Fibroblast of the aortic adventitia (primary cell): Measurements from ENCODE around the gene LRMDA. TPM values are rescaled to one million over a fixed set of nuclear protein-coding genes. Genes with fewer than 3 reads are reported as not detected.

ENCODE experiments used
- DNase-seq: peaks from one replicate; pipeline ENCODE4 v3.0.0-alpha.2; 2010; ENCODE audit warnings: low read depth
- H3K4me3 ChIP-seq: 2 replicates; pipeline ENCODE4 v1.5.1; 2011; ENCODE audit warnings: low read depth, mild to moderate bottlenecking, control low read depth, low read length, moderate library complexity
- total RNA-seq: library from RNA; depleted of rRNA; stranded (reverse); fragments of >200 nt; gene quantifications from 2 replicates; pipeline ENCODE4 v1.2.3, GENCODE V29; 2012; ENCODE audit warnings: low replicate concordance
- TF ChIP-seq, protein P1 (sequence below): IDR thresholded peaks from 2 replicates; pipeline ENCODE4 v1.5.1; 2011; ENCODE audit warnings: mild to moderate bottlenecking, low read length, control low read depth, inconsistent platforms; ENCODE audit not compliant: insufficient read depth

The LRMDA gene
- total RNA-seq, 1 donor, result 6.3 TPM

DNA sequence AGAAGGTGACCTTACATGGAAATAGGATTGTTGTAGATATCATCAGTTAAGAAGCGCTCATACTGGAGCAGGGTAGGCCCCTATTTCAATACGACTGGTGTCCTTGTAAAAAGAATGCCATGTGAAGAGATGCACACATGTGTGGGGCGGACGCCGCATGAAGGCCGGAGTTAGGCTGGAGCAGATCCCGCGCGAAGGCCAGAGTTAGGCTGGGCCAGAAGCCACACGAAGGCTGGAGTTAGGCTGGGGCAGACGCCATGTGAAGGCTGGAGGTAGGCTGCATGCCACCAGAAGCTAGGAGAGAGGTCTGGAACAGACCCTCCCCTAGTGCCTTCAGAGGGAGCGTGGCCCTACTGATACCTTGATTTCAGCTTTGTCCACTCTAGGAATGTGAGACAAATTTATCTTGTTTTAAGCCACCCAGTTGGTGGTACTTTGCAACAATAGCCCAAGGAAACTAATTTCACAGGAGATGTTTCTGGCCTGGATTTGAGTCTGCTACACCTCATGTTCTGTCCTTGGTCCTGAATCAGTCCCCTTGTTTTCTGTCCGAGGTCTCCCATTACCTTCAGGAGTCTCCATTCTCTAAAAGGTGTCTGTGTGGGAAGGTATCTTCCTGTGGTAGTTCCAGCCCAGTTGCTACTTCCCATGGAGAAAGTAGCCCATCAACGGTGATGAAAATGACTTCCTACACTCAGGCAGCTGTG is 585.8 kb downstream of the LRMDA start:
- no peak for DNase-seq
- TF ChIP-seq, protein P1, sequence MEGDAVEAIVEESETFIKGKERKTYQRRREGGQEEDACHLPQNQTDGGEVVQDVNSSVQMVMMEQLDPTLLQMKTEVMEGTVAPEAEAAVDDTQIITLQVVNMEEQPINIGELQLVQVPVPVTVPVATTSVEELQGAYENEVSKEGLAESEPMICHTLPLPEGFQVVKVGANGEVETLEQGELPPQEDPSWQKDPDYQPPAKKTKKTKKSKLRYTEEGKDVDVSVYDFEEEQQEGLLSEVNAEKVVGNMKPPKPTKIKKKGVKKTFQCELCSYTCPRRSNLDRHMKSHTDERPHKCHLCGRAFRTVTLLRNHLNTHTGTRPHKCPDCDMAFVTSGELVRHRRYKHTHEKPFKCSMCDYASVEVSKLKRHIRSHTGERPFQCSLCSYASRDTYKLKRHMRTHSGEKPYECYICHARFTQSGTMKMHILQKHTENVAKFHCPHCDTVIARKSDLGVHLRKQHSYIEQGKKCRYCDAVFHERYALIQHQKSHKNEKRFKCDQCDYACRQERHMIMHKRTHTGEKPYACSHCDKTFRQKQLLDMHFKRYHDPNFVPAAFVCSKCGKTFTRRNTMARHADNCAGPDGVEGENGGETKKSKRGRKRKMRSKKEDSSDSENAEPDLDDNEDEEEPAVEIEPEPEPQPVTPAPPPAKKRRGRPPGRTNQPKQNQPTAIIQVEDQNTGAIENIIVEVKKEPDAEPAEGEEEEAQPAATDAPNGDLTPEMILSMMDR, result no peak

DNA sequence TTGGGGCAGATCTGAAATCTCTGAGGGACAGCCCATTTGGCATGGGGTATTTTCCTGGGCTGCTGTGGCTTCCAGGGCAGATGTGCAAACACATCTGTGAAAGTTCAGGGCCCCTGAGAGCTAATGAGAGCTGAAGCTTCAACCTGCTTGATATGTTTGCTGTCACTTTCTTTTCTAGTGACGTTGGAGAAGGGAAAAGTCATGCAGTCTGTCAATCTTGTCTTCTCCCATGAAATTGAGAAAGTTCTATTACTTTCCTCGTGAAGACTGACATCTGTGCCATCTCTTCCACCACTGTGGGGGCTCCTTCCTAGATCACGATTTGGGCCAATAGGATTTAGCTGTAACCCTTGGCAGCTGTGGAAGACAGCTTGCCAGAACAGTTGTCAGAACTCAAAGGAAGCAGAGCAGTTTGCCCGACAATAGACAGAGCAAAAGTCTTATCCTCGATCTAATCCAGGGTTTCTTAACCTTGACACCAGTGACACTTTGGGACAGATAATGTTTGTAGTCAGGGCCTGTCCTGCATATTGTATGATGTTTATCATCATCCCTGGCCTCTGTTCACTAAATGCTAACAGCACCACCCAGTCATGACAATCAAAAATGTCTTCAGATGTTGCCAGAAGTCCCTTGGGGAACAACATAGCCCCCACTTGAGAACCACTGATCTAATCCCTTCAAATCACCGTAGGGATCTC is 586.5 kb downstream of the LRMDA start:
- no peak overlapping the region for H3K4me3 ChIP-seq
- TF ChIP-seq, protein P1, result no peak
- no peak for DNase-seq

More for the DNA sequence above, 585.8 kb downstream of the LRMDA start:
- no peak overlapping the region for H3K4me3 ChIP-seq

DNA sequence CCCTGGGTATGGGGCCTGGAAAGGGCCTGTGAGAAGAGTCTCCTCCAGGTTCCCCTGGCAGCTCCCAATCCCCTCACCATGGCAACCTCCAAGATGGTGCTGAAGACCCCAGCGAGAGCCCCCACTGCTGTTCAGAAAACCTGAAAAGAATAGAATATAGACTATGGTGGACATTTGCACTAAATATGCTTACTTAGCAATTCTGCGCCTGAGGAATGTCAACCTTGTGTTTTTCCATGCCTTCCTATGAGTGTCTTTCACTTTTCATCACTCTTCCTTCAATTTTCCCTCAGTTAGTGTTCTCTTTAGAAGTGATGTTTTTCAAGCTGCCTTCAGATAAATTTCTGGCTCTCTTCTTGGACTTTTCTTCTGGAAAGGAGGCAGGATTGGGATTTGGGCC is 589.2 kb downstream of the LRMDA start:
- H3K4me3 ChIP-seq, result no peak overlapping the region
- TF ChIP-seq, protein P1, result no peak
- no peak for DNase-seq

DNA sequence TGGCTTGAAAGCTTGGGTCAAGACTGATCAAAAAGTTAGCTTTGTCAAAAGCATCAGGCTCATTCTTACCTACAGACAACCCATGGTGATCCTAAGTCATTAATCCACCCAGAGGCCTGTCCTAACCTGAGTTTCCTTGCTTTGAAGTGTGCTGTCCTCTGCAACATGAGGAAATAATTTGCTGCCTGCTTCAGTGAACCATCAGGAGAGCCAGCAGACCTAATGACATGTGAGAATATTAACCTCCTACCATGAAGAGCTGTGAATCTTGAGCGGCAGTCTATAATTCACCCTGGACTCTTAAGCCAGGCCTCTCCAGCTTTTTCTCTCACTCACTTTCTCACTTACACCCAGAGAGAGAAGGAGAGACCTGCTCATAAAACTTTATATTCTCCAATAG is 590.0 kb downstream of the LRMDA start:
- DNase-seq, result no peak
- no peak overlapping the region for H3K4me3 ChIP-seq
- TF ChIP-seq, protein P1, result no peak

DNA sequence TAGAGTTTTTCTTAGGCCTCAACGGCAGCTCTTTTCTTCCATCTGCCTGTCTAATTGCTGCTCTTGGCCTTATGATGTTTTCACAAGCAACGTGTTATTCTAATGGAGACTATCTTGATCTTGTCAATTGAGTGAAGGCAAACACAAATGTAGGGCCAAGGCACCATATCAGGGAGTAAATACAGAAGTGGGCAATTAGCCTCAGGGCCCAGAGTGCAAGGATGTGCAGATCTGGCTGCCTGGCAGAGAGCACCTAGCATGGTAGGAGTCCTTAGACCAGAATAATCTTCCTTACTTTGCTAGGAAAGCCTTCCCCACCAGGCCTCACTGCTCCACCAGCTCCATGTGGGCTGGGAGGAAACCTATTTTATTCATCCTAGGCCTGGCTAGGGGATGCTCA is 590.9 kb downstream of the LRMDA start:
- H3K4me3 ChIP-seq, result no peak overlapping the region
- TF ChIP-seq, protein P1, result no peak

DNA sequence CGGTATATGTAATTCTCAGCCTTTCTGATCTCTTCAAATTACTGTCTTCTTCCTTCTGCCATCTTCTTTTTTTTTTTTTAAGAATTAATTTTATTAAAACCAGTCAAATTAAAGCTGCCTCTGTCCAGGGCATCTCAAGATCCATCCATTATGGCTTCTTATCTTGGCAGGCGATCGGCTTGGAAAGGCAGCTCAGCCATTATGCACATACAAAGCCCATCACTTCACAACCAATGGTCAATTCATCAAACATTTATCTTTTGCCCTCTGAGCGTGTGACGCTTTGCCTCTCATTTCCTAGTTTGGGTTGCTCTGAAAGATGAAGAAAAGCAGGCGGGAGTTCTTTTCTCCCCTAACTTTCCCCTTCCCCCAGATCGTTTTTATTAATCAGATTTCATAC is 591.6 kb downstream of the LRMDA start:
- H3K4me3 ChIP-seq, result no peak overlapping the region
- TF ChIP-seq, protein P1, result no peak
- no peak for DNase-seq

More for the DNA sequence above, 590.9 kb downstream of the LRMDA start:
- no peak for DNase-seq
